MM.1S (cell line): Measurements from ENCODE around the gene CERKL.
A peak's percentile ranks its signal among the peaks of the same experiment; 100 is the strongest.
"Not testable (repeated sequence)": the region's sequence is repeated elsewhere in the genome, so short reads cannot be mapped to it uniquely, and the experiment has no call there.

ENCODE experiments used
- DNase-seq: peaks from one replicate; pipeline ENCODE4 v3.0.0-alpha.2; 2015
- H2AFZ ChIP-seq: fragments of 300-600 bp; sonication (generic); 2 replicates; pipeline ENCODE4 v1.6.0; 2016; ENCODE audit warnings: antibody characterized with exemption, low read length
- H3F3A ChIP-seq: fragments of 300-600 bp; sonication (generic); 2 replicates; pipeline ENCODE4 v1.6.1; 2016; ENCODE audit warnings: mild to moderate bottlenecking, antibody characterized with exemption, low read length, moderate library complexity, mixed read lengths; ENCODE audit not compliant: insufficient read depth
- H3K27ac ChIP-seq: fragments of 300-600 bp; sonication (generic); 2 replicates; pipeline ENCODE4 v1.5.1; 2016; ENCODE audit warnings: mild to moderate bottlenecking, low read length
- H3K27me3 ChIP-seq: fragments of 300-600 bp; sonication (generic); replicated peaks from 2 replicates; pipeline ENCODE4 v1.6.0; 2016; ENCODE audit warnings: low read length; ENCODE audit not compliant: insufficient read depth
- H3K36me3 ChIP-seq: fragments of 300-600 bp; sonication (generic); replicated peaks from 2 replicates; pipeline ENCODE4 v1.6.1; 2016; ENCODE audit warnings: mild to moderate bottlenecking, low read length, mixed read lengths; ENCODE audit not compliant: insufficient read depth
- H3K4me1 ChIP-seq: fragments of 300-600 bp; sonication (generic); 2 replicates; pipeline ENCODE4 v1.6.1; 2016; ENCODE audit warnings: low read length, mixed read lengths
- H3K4me2 ChIP-seq: fragments of 300-600 bp; sonication (generic); 2 replicates; pipeline ENCODE4 v1.6.0; 2016; ENCODE audit warnings: low read depth, low read length
- H3K4me3 ChIP-seq: fragments of 300-600 bp; sonication (generic); 2 replicates; pipeline ENCODE4 v1.5.1; 2016; ENCODE audit warnings: low read length, mixed read lengths
- H3K79me2 ChIP-seq: fragments of 300-600 bp; sonication (generic); 2 replicates; pipeline ENCODE4 v1.6.1; 2016; ENCODE audit warnings: mixed run types, low read length, mixed read lengths
- H3K9ac ChIP-seq: fragments of 300-600 bp; sonication (generic); 2 replicates; pipeline ENCODE4 v1.6.1; 2016; ENCODE audit warnings: low read length, mixed read lengths
- H3K9me2 ChIP-seq: fragments of 300-600 bp; sonication (generic); replicated peaks from 2 replicates; pipeline ENCODE4 v1.6.1; 2016; ENCODE audit warnings: mild to moderate bottlenecking, low read length, mixed read lengths; ENCODE audit not compliant: insufficient read depth
- H3K9me3 ChIP-seq: fragments of 300-600 bp; sonication (generic); replicated peaks from 2 replicates; pipeline ENCODE4 v1.6.1; 2016; ENCODE audit warnings: mild to moderate bottlenecking, low read length, mixed read lengths; ENCODE audit not compliant: insufficient read depth
- H4K20me1 ChIP-seq: fragments of 300-600 bp; sonication (generic); 2 replicates; pipeline ENCODE4 v1.6.1; 2016; ENCODE audit warnings: mild to moderate bottlenecking, low read length, moderate library complexity, mixed read lengths; ENCODE audit not compliant: insufficient read depth
- EZH2 ChIP-seq: fragments of 300-600 bp; sonication (generic); optimal IDR thresholded peaks from 2 replicates; pipeline ENCODE3; 2017; ENCODE audit warnings: low read depth, mild to moderate bottlenecking, antibody characterized with exemption, low read length, mixed read lengths
- EZH2phosphoT487 ChIP-seq: fragments of 300-600 bp; sonication (generic); IDR thresholded peaks from 2 replicates; pipeline ENCODE4 v1.6.1; 2018; ENCODE audit warnings: antibody characterized with exemption, low read length
- TF ChIP-seq, protein P1 (sequence below): fragments of 300-600 bp; sonication (generic); IDR thresholded peaks from 2 replicates; pipeline ENCODE4 v1.5.1; 2016; ENCODE audit warnings: antibody characterized with exemption, low read length, mixed read lengths

The CERKL gene, protein sequence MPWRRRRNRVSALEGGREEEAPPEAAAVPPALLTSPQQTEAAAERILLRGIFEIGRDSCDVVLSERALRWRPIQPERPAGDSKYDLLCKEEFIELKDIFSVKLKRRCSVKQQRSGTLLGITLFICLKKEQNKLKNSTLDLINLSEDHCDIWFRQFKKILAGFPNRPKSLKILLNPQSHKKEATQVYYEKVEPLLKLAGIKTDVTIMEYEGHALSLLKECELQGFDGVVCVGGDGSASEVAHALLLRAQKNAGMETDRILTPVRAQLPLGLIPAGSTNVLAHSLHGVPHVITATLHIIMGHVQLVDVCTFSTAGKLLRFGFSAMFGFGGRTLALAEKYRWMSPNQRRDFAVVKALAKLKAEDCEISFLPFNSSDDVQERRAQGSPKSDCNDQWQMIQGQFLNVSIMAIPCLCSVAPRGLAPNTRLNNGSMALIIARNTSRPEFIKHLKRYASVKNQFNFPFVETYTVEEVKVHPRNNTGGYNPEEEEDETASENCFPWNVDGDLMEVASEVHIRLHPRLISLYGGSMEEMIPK

DNA sequence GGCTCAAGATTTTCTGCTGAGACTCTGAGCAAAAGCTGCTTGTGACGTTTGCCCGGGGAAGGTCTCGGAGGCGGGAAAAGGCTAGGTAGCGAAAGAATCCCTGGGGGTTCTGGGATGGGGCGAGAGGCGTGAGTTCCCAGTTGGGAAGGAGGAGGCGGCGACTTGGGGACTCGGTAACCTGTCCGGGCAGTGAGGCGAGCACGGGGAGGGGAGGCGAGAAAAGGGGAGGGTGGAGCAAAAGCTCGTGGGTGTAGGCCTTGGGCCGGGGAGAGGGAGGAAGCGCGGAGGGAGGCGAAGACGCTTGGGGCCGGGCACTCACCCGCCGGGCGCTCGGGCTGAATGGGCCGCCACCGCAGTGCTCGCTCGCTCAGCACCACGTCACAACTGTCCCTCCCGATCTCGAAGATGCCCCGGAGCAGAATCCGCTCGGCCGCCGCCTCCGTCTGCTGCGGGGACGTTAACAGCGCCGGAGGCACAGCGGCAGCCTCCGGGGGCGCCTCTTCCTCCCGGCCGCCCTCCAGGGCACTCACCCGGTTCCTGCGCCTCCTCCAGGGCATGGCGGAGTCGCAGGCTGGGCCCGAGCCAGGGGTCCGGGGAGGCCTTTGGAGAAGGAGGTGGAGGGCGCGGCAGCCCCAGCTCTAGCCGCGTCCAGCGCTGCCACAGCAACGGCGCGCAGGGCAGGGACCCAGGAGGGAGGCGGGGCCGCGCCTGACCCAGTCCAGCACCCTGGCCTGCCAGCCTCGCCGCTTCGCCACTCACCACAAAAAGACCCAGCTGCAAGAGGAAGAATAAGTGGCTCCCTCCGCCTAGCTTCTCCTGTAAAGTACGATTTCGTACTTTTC is at the start of gene CERKL:
Gene CERKL, minus strand, starts transcription at position 656 of the 842 bp plus-strand sequence. Its CDS starts 99 bp downstream, at position 557.
- TF ChIP-seq, protein P1, sequence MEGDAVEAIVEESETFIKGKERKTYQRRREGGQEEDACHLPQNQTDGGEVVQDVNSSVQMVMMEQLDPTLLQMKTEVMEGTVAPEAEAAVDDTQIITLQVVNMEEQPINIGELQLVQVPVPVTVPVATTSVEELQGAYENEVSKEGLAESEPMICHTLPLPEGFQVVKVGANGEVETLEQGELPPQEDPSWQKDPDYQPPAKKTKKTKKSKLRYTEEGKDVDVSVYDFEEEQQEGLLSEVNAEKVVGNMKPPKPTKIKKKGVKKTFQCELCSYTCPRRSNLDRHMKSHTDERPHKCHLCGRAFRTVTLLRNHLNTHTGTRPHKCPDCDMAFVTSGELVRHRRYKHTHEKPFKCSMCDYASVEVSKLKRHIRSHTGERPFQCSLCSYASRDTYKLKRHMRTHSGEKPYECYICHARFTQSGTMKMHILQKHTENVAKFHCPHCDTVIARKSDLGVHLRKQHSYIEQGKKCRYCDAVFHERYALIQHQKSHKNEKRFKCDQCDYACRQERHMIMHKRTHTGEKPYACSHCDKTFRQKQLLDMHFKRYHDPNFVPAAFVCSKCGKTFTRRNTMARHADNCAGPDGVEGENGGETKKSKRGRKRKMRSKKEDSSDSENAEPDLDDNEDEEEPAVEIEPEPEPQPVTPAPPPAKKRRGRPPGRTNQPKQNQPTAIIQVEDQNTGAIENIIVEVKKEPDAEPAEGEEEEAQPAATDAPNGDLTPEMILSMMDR = peak; percentile 14; the same call in 1 of the 2 replicates
- TF ChIP-seq EZH2phosphoT487 (no peak), EZH2 (no peak)
- Histone ChIP-seq H2AFZ (peak within 1 kb of the TSS; percentile 83), H3K4me1 (peaks cover 3% of the 10 kb centered on the region; the same call in 1 of the 2 replicates), H3K36me3 (no peaks in the 10 kb centered on the region), H3F3A (peaks cover 3% of the 10 kb centered on the region; the same call in 1 of the 2 replicates), H3K4me3 (peak within 1 kb of the TSS; percentile 74), H3K9me3 (no peaks in the 10 kb centered on the region), H3K79me2 (no peaks in the 10 kb centered on the region), H3K27ac (0 out of 2 replicates have a peak within 1 kb of the TSS, but pooled peaks have one; percentile 14), H3K9ac (peak within 1 kb of the TSS; percentile 32; the same call in 1 of the 2 replicates), H3K4me2 (peak within 1 kb of the TSS; percentile 81), H3K9me2 (no peaks in the 10 kb centered on the region), H3K27me3 (no peaks in the 10 kb centered on the region), H4K20me1 (no peaks in the 10 kb centered on the region)
- peak; percentile 80 for DNase-seq

DNA sequence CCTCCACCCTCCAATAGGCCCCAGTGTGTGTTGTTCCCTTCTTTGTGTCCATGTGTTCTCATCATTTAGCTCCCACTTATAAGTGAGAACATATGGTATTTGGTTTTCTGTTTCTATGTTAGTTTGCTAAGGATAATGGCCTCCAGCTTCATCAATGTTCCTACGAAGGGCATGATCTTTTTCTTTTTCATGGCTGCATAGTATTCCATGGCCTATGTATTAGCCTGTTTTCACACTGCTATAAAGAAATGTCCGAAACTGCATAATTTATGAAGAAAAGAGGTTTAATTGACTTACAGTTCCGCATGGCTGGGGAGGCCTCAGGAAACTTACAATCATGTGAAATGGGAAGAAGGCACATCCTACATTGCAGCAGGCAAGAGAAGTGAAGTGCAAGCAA is 45.6 kb upstream of the CERKL start:
- H3K4me2 ChIP-seq, H4K20me1 ChIP-seq, H3K4me3 ChIP-seq, H3K9me2 ChIP-seq, H3K79me2 ChIP-seq, H3F3A ChIP-seq, H2AFZ ChIP-seq, H3K9ac ChIP-seq, H3K36me3 ChIP-seq, H3K27me3 ChIP-seq, DNase-seq, H3K27ac ChIP-seq, H3K9me3 ChIP-seq: not testable (repeated sequence)
- peaks cover 10% of the 10 kb centered on the region for H3K4me1 ChIP-seq

DNA sequence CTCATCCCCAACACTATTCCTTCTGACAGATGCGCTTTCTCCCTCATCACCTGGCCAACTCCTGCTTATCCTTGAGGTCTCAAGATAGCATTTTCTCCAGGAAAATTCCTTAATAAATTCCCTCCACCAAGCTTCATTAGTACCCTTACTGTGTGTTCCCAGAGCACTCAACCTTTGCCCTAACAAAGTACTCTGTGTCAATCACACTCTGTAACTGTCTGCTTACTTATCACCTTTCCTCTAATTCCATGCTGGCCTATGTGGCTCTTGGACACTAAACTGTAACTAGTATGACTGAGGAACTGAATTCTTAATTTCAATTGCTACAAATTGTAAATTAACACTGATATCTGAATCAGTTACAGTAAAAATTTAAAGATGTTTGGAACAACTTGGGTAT is 41.3 kb upstream of the CERKL start:
- Histone ChIP-seq H3K9me3 (no peaks in the 10 kb centered on the region), H2AFZ (peak overlapping the region; percentile 32; the same call in 1 of the 2 replicates), H4K20me1 (no peaks in the 10 kb centered on the region), H3K27ac (no peak overlapping the region), H3K4me3 (no peak overlapping the region), H3F3A (no peaks in the 10 kb centered on the region), H3K9ac (no peak overlapping the region), H3K27me3 (no peaks in the 10 kb centered on the region), H3K4me2 (peak overlapping the region; percentile 19), H3K9me2 (no peaks in the 10 kb centered on the region), H3K36me3 (no peaks in the 10 kb centered on the region), H3K4me1 (peaks cover 16% of the 10 kb centered on the region), H3K79me2 (no peaks in the 10 kb centered on the region)
- TF ChIP-seq EZH2 = no peak
- DNase-seq = no peak

DNA sequence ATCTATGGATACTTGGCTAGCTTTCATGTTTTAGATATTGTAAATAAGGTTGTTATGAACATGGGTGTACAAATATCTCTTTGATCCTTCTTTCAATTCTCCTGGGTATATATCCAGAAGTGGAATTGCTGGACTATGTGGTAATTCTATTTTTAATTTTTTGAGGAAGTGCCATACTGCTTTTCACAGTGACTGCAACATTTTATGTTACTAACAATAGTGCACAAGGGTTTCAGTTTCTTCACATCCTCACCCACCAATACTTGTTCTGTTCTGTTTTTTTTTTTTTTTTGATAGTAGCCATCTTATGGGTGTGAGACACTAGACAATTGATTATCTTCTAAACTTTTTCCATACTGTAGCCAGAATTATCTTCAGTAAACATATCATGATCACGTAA is 40.7 kb upstream of the CERKL start:
- Histone ChIP-seq H3F3A (no peaks in the 10 kb centered on the region), H3K4me3 (no peak overlapping the region), H3K36me3 (no peaks in the 10 kb centered on the region), H3K4me1 (peaks cover 16% of the 10 kb centered on the region), H4K20me1 (no peaks in the 10 kb centered on the region), H3K9me2 (no peaks in the 10 kb centered on the region), H2AFZ (peak overlapping the region; percentile 32; the same call in 1 of the 2 replicates), H3K9ac (no peak overlapping the region), H3K79me2 (no peaks in the 10 kb centered on the region), H3K9me3 (no peaks in the 10 kb centered on the region), H3K27me3 (no peaks in the 10 kb centered on the region), H3K4me2 (peak overlapping the region; percentile 19), H3K27ac (no peak overlapping the region)
- TF ChIP-seq EZH2phosphoT487 = no peak
- peak; percentile 54 for DNase-seq
